VCaP (cell line): Measurements from ENCODE around the gene MRPL39.

ENCODE experiments used
- H3K27ac ChIP-seq: fragments of 450-650 bp; 2 replicates; pipeline ENCODE4 v1.5.1; 2017
- CTCF ChIP-seq: fragments of 450-650 bp; conservative IDR thresholded peaks from 2 replicates; pipeline ENCODE4 v1.5.1; 2017; ENCODE audit warnings: mild to moderate bottlenecking, moderate library complexity

MRPL39 gene

GRCh38 chr21:25607151-25608043 is at the start of gene MRPL39:
TSS of gene MRPL39 (minus strand) at chr21:25607481. CDS start at chr21:25607475, 6 bp downstream.
- H3K27ac ChIP-seq = peak within 1 kb of the TSS; percentile 79
- peak; percentile 71 for TF ChIP-seq CTCF

GRCh38 chr21:25656412-25656811 is 49.1 kb upstream of the MRPL39 start:
- no peak for TF ChIP-seq CTCF
- no peak overlapping the region for H3K27ac ChIP-seq

DNA sequence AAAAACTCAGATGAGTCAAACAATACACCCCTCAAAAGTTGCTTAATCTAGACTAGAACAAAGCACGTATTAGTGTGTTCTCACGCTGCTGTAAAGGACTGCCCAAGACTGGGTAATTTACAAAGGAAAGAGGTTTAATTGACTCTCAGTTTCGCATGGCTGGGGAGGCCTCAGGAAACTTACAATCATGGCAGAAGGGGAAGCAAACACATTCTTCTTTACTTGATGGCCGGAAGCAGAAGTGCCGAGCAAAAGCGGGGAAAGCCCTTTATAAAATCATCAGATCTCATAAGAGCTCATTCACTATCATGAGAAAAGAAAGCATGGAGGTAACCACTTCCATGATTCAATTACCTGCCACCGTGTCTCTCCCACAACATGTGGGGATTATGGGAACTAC is 41.9 kb upstream of the MRPL39 start:
- H3K27ac ChIP-seq = no peak overlapping the region
- no peak for TF ChIP-seq CTCF

- TF ChIP-seq CTCF = no peak
Measured at GRCh38 chr21:25647647-25648046, 40.4 kb upstream of the MRPL39 start.

GRCh38 chr21:25646474-25646873 is 39.2 kb upstream of the MRPL39 start:
- H3K27ac ChIP-seq = no peak overlapping the region
- TF ChIP-seq CTCF = no peak

More at GRCh38 chr21:25647647-25648046, 40.4 kb upstream of the MRPL39 start:
- no peak overlapping the region for H3K27ac ChIP-seq

DNA sequence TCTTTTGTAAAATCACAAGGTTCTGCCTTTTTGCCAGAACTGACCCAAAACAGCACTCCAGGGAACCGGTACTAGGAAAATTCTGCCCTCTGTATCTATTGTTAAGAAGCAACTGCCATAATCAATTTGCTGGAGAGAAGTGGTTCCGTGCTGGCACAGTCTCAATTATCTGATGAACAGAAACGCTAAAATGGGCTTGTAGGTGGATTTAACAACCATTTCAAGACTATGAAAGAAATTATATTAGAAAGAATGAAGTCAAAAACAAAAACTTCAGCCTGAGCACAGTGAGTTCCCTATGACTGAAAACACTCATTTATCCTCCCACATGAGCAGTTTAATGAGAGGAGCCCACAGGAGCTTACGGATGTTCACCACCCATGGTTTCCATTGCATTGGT is 36.2 kb upstream of the MRPL39 start:
- no peak overlapping the region for H3K27ac ChIP-seq
- no peak for TF ChIP-seq CTCF

- TF ChIP-seq CTCF = no peak
- H3K27ac ChIP-seq = no peak overlapping the region
Measured at GRCh38 chr21:25640943-25641292, 33.6 kb upstream of the MRPL39 start.
